ENCODE results near the gene TTC39A. TPM values are rescaled to one million over a fixed set of nuclear protein-coding genes. Genes with fewer than 3 reads are reported as not detected.

TTC39A gene
- polyA plus RNA-seq, 2 of the 4 experiments (the other 2 are of a cell fraction): 1.4 to 6.2 TPM

- ChIA-PET CTCF (interaction anchor here (1.1 to 1.4 kb wide), 3 partner anchors 16 to 188 kb away, joined by 3 read pairs; no protein-coding TSS in a partner anchor), POLR2A (no interaction called here)
- DNase-seq (ENCODE audit: low read depth in 1 of 2, low spot score in 1 of 2) (no peak), FAIRE-seq (no peak), ATAC-seq (no peak)
- no peaks in the 10 kb centered on the region for H3K9me3 ChIP-seq
- no peaks in the 10 kb centered on the region for H3K4me1 ChIP-seq
- no peak overlapping the region for H3K4me2 ChIP-seq
- no peak overlapping the region for H3K4me3 ChIP-seq
- TF ChIP-seq TFCP2L1 (CRISPR knock-in tag; IDR thresholded peaks at IDR 0.05) (no peak), ATOH8 (CRISPR knock-in tag; IDR thresholded peaks at IDR 0.05; ENCODE audit: low read depth) (no peak), MAFK (IDR thresholded peaks at IDR 0.05; ENCODE audit: partially characterized antibody) (no peak), MAZ (IDR thresholded peaks at IDR 0.05; ENCODE audit: borderline replicate concordance, low read depth, low read length) (no peak), FOXS1 (CRISPR knock-in tag; IDR thresholded peaks at IDR 0.05) (no peak), NPAS2 (CRISPR knock-in tag; IDR thresholded peaks at IDR 0.05; ENCODE audit: borderline replicate concordance) (no peak), RAD21 (conservative IDR thresholded peaks at IDR 0.05 in 1 of 2, IDR thresholded peaks at IDR 0.05 in 1 of 2) (no peak), PHF8 (IDR thresholded peaks at IDR 0.05; ENCODE audit: borderline replicate concordance, low read depth) (no peak), CBX2 (IDR thresholded peaks at IDR 0.05; ENCODE audit: borderline replicate concordance, low read depth) (no peak), ZSCAN20 (CRISPR knock-in tag; IDR thresholded peaks at IDR 0.05) (no peak), CHD2 (IDR thresholded peaks at IDR 0.05; ENCODE audit: low read length, partially characterized antibody) (no peak), KDM5A (IDR thresholded peaks at IDR 0.05) (no peak), HDAC2 (IDR thresholded peaks at IDR 0.05) (no peak), NFE2L2 (conservative IDR thresholded peaks at IDR 0.05; ENCODE audit: low read length) (no peak), SMC3 (IDR thresholded peaks at IDR 0.05) (no peak), POLR2A (IDR thresholded peaks at IDR 0.05; ENCODE audit: low read length) (no peak), CEBPB (IDR thresholded peaks at IDR 0.05) (no peak), JUNB (IDR thresholded peaks at IDR 0.05) (no peak)
- TF ChIP-seq, protein P1, sequence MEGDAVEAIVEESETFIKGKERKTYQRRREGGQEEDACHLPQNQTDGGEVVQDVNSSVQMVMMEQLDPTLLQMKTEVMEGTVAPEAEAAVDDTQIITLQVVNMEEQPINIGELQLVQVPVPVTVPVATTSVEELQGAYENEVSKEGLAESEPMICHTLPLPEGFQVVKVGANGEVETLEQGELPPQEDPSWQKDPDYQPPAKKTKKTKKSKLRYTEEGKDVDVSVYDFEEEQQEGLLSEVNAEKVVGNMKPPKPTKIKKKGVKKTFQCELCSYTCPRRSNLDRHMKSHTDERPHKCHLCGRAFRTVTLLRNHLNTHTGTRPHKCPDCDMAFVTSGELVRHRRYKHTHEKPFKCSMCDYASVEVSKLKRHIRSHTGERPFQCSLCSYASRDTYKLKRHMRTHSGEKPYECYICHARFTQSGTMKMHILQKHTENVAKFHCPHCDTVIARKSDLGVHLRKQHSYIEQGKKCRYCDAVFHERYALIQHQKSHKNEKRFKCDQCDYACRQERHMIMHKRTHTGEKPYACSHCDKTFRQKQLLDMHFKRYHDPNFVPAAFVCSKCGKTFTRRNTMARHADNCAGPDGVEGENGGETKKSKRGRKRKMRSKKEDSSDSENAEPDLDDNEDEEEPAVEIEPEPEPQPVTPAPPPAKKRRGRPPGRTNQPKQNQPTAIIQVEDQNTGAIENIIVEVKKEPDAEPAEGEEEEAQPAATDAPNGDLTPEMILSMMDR (IDR thresholded peaks at IDR 0.05): no peak
- TF ChIP-seq, protein P2, sequence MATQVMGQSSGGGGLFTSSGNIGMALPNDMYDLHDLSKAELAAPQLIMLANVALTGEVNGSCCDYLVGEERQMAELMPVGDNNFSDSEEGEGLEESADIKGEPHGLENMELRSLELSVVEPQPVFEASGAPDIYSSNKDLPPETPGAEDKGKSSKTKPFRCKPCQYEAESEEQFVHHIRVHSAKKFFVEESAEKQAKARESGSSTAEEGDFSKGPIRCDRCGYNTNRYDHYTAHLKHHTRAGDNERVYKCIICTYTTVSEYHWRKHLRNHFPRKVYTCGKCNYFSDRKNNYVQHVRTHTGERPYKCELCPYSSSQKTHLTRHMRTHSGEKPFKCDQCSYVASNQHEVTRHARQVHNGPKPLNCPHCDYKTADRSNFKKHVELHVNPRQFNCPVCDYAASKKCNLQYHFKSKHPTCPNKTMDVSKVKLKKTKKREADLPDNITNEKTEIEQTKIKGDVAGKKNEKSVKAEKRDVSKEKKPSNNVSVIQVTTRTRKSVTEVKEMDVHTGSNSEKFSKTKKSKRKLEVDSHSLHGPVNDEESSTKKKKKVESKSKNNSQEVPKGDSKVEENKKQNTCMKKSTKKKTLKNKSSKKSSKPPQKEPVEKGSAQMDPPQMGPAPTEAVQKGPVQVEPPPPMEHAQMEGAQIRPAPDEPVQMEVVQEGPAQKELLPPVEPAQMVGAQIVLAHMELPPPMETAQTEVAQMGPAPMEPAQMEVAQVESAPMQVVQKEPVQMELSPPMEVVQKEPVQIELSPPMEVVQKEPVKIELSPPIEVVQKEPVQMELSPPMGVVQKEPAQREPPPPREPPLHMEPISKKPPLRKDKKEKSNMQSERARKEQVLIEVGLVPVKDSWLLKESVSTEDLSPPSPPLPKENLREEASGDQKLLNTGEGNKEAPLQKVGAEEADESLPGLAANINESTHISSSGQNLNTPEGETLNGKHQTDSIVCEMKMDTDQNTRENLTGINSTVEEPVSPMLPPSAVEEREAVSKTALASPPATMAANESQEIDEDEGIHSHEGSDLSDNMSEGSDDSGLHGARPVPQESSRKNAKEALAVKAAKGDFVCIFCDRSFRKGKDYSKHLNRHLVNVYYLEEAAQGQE (IDR thresholded peaks at IDR 0.05): no peak
- WGBS (ENCODE audit: missing lambda C conversion rate): 86% methylated on average over 6 of the region's 6 CpGs
- no peak overlapping the region for H3K27ac ChIP-seq
Observed at GRCh38 chr1:51347398-51348146, 17.2 kb upstream of the TTC39A start.
